ENCODE measurements around the gene MEOX1.
A peak's percentile ranks its signal among the peaks of the same experiment; 100 is the strongest.
"Not testable (repeated sequence)": the region's sequence is repeated elsewhere in the genome, so short reads cannot be mapped to it uniquely, and the experiment has no call there.

MEOX1 gene

GRCh38 chr17:43690624-43691316 lies 29.0 kb upstream of the MEOX1 start:
- Histone ChIP-seq H2BK5ac (ENCODE audit: low read length) (no peak overlapping the region), H2BK120ac (ENCODE audit: low read depth, low read length) (no peak overlapping the region), H2AFZ (ENCODE audit: low read length) (no peak overlapping the region), H3K27ac (replicated peaks; ENCODE audit: low read length) (no peak overlapping the region), H2BK12ac (ENCODE audit: low read length) (no peak overlapping the region), H2AK5ac (ENCODE audit: low read depth, low read length) (no peak overlapping the region), H3K4me1 (ENCODE audit: control insufficient read depth in 2 of 2, insufficient read depth in 1 of 2, low read depth in 1 of 2, low read length in 2 of 2) (peaks cover 4 to 7% of the 10 kb centered on the region in 2 donors), H3K4me3 (ENCODE audit: low read length in 2 of 2) (no peak overlapping the region), H3K9ac (ENCODE audit: low read depth, low read length, poor library complexity) (no peak overlapping the region), H3K14ac (ENCODE audit: low read length) (no peak overlapping the region), H3K23ac (ENCODE audit: low read depth, low read length, poor library complexity) (no peak overlapping the region), H3K79me1 (ENCODE audit: low read depth, low read length) (no peaks in the 10 kb centered on the region), H3K18ac (ENCODE audit: low read length) (peak overlapping the region; percentile 66), H3K9me3 (replicated peaks in 1 of 2; ENCODE audit: control insufficient read depth in 2 of 2, insufficient read depth in 1 of 2, low read depth in 1 of 2, low read length in 2 of 2) (no peaks in the 10 kb centered on the region), H2BK15ac (ENCODE audit: low read length) (peak overlapping the region; percentile 0), H3K4ac (ENCODE audit: low read length) (no peak overlapping the region), H3K36me3 (replicated peaks in 1 of 2; ENCODE audit: control insufficient read depth in 2 of 2, insufficient read depth in 2 of 2, low read length in 2 of 2) (no peaks in the 10 kb centered on the region), H3K27me3 (ENCODE audit: control insufficient read depth in 3 of 3, insufficient read depth in 3 of 3, low read depth in 1 of 3, low read length in 3 of 3) (peaks cover 0 to 22% (median 0%) of the 10 kb centered on the region in 3 experiments), H4K91ac (ENCODE audit: low read depth, low read length, poor library complexity) (no peak overlapping the region), H3K4me2 (ENCODE audit: insufficient read depth, low read length, poor library complexity, severe bottlenecking) (no peak overlapping the region), H4K8ac (ENCODE audit: low read depth, low read length) (no peak overlapping the region)
- DNase-seq (ENCODE audit: low spot score): no peak
- WGBS, 2 donors (ENCODE audit: extremely low coverage in 2 of 2, insufficient read length in 2 of 2, insufficient replicate concordance in 1 of 2): no CpG with 5 or more reads among the region's 9 CpGs

- no peak overlapping the region for H3K14ac ChIP-seq (ENCODE audit: low read length)
- H3K9me3 ChIP-seq (replicated peaks in 1 of 2; ENCODE audit: control insufficient read depth in 2 of 2, insufficient read depth in 1 of 2, low read depth in 1 of 2, low read length in 2 of 2): no peaks in the 10 kb centered on the region
- no peak overlapping the region for H3K9ac ChIP-seq (ENCODE audit: low read depth, low read length, poor library complexity)
- H4K91ac ChIP-seq (ENCODE audit: low read depth, low read length, poor library complexity): no peak overlapping the region
- no peak overlapping the region for H2BK5ac ChIP-seq (ENCODE audit: low read length)
- H3K23ac ChIP-seq (ENCODE audit: low read depth, low read length, poor library complexity): no peak overlapping the region
- H3K18ac ChIP-seq (ENCODE audit: low read length): no peak overlapping the region
- no peak overlapping the region for H3K4me2 ChIP-seq (ENCODE audit: insufficient read depth, low read length, poor library complexity, severe bottlenecking)
- no CpG with 5 or more reads among the region's 6 CpGs for WGBS, 2 donors (ENCODE audit: extremely low coverage in 2 of 2, insufficient read length in 2 of 2, insufficient replicate concordance in 1 of 2)
- H2BK15ac ChIP-seq (ENCODE audit: low read length): no peak overlapping the region
- H3K4me3 ChIP-seq (ENCODE audit: low read length in 2 of 2): no peak overlapping the region
- H3K79me1 ChIP-seq (ENCODE audit: low read depth, low read length): no peaks in the 10 kb centered on the region
- no peak overlapping the region for H2BK120ac ChIP-seq (ENCODE audit: low read depth, low read length)
- no peak overlapping the region for H3K4ac ChIP-seq (ENCODE audit: low read length)
- DNase-seq (ENCODE audit: low spot score): no peak
- no peak overlapping the region for H2AFZ ChIP-seq (ENCODE audit: low read length)
- no peaks in the 10 kb centered on the region for H3K36me3 ChIP-seq (replicated peaks in 1 of 2; ENCODE audit: control insufficient read depth in 2 of 2, insufficient read depth in 2 of 2, low read length in 2 of 2)
- H2AK5ac ChIP-seq (ENCODE audit: low read depth, low read length): no peak overlapping the region
- no peak overlapping the region for H4K8ac ChIP-seq (ENCODE audit: low read depth, low read length)
- peaks cover 0 to 22% (median 2%) of the 10 kb centered on the region in 3 experiments for H3K27me3 ChIP-seq (ENCODE audit: control insufficient read depth in 3 of 3, insufficient read depth in 3 of 3, low read depth in 1 of 3, low read length in 3 of 3)
- H3K27ac ChIP-seq (replicated peaks; ENCODE audit: low read length): no peak overlapping the region
- H3K4me1 ChIP-seq (ENCODE audit: control insufficient read depth in 2 of 2, insufficient read depth in 1 of 2, low read depth in 1 of 2, low read length in 2 of 2): peaks cover 4% of the 10 kb centered on the region in 2 donors
- no peak overlapping the region for H2BK12ac ChIP-seq (ENCODE audit: low read length)
These were observed 28.1 kb upstream of the MEOX1 start for GRCh38 chr17:43689814-43690213.

- no peak overlapping the region for H3K4me3 ChIP-seq (ENCODE audit: low read length in 2 of 2)
- no CpG with 5 or more reads among the region's 3 CpGs for WGBS, 2 donors (ENCODE audit: extremely low coverage in 2 of 2, insufficient read length in 2 of 2, insufficient replicate concordance in 1 of 2)
- no peak overlapping the region for H3K4me2 ChIP-seq (ENCODE audit: insufficient read depth, low read length, poor library complexity, severe bottlenecking)
- no peak overlapping the region for H3K23ac ChIP-seq (ENCODE audit: low read depth, low read length, poor library complexity)
- H3K9me3 ChIP-seq (replicated peaks in 1 of 2; ENCODE audit: control insufficient read depth in 2 of 2, insufficient read depth in 1 of 2, low read depth in 1 of 2, low read length in 2 of 2): no peaks in the 10 kb centered on the region
- no peaks in the 10 kb centered on the region for H3K79me1 ChIP-seq (ENCODE audit: low read depth, low read length)
- H2BK120ac ChIP-seq (ENCODE audit: low read depth, low read length): no peak overlapping the region
- no peaks in the 10 kb centered on the region for H3K36me3 ChIP-seq (replicated peaks in 1 of 2; ENCODE audit: control insufficient read depth in 2 of 2, insufficient read depth in 2 of 2, low read length in 2 of 2)
- no peak overlapping the region for H2AFZ ChIP-seq (ENCODE audit: low read length)
- no peak overlapping the region for H4K8ac ChIP-seq (ENCODE audit: low read depth, low read length)
- no peak overlapping the region for H3K14ac ChIP-seq (ENCODE audit: low read length)
- H3K27ac ChIP-seq (replicated peaks; ENCODE audit: low read length): no peak overlapping the region
- H2AK5ac ChIP-seq (ENCODE audit: low read depth, low read length): no peak overlapping the region
- H4K91ac ChIP-seq (ENCODE audit: low read depth, low read length, poor library complexity): no peak overlapping the region
- H2BK12ac ChIP-seq (ENCODE audit: low read length): no peak overlapping the region
- no peak overlapping the region for H3K9ac ChIP-seq (ENCODE audit: low read depth, low read length, poor library complexity)
- peaks cover 0 to 23% (median 2%) of the 10 kb centered on the region in 3 experiments for H3K27me3 ChIP-seq (ENCODE audit: control insufficient read depth in 3 of 3, insufficient read depth in 3 of 3, low read depth in 1 of 3, low read length in 3 of 3)
- peaks cover 0 to 4% of the 10 kb centered on the region in 2 donors for H3K4me1 ChIP-seq (ENCODE audit: control insufficient read depth in 2 of 2, insufficient read depth in 1 of 2, low read depth in 1 of 2, low read length in 2 of 2)
- no peak for DNase-seq (ENCODE audit: low spot score)
- H2BK5ac ChIP-seq (ENCODE audit: low read length): no peak overlapping the region
- no peak overlapping the region for H3K4ac ChIP-seq (ENCODE audit: low read length)
- H2BK15ac ChIP-seq (ENCODE audit: low read length): no peak overlapping the region
- no peak overlapping the region for H3K18ac ChIP-seq (ENCODE audit: low read length)
These were observed 27.4 kb upstream of the MEOX1 start for GRCh38 chr17:43689131-43689530.

- DNase-seq (ENCODE audit: low spot score); H3K23ac ChIP-seq (ENCODE audit: low read depth, low read length, poor library complexity); H3K4me3 ChIP-seq (ENCODE audit: low read length in 2 of 2); H3K4me1 ChIP-seq (ENCODE audit: control insufficient read depth in 2 of 2, insufficient read depth in 1 of 2, low read depth in 1 of 2, low read length in 2 of 2); H2BK120ac ChIP-seq (ENCODE audit: low read depth, low read length); H2AFZ ChIP-seq (ENCODE audit: low read length); H2BK15ac ChIP-seq (ENCODE audit: low read length); H2BK12ac ChIP-seq (ENCODE audit: low read length); H3K4me2 ChIP-seq (ENCODE audit: insufficient read depth, low read length, poor library complexity, severe bottlenecking); H4K8ac ChIP-seq (ENCODE audit: low read depth, low read length); H3K36me3 ChIP-seq (replicated peaks in 1 of 2; ENCODE audit: control insufficient read depth in 2 of 2, insufficient read depth in 2 of 2, low read length in 2 of 2); H2AK5ac ChIP-seq (ENCODE audit: low read depth, low read length); H4K91ac ChIP-seq (ENCODE audit: low read depth, low read length, poor library complexity); H3K27ac ChIP-seq (replicated peaks; ENCODE audit: low read length); H3K14ac ChIP-seq (ENCODE audit: low read length); H3K9ac ChIP-seq (ENCODE audit: low read depth, low read length, poor library complexity); H3K9me3 ChIP-seq (replicated peaks in 1 of 2; ENCODE audit: control insufficient read depth in 2 of 2, insufficient read depth in 1 of 2, low read depth in 1 of 2, low read length in 2 of 2); H3K4ac ChIP-seq (ENCODE audit: low read length); H2BK5ac ChIP-seq (ENCODE audit: low read length); H3K79me1 ChIP-seq (ENCODE audit: low read depth, low read length); H3K18ac ChIP-seq (ENCODE audit: low read length): not testable (repeated sequence)
- no CpG with 5 or more reads among the region's 9 CpGs for WGBS, 2 donors (ENCODE audit: extremely low coverage in 2 of 2, insufficient read length in 2 of 2, insufficient replicate concordance in 1 of 2)
- peaks cover 0 to 33% (median 2%) of the 10 kb centered on the region in 3 experiments for H3K27me3 ChIP-seq (ENCODE audit: control insufficient read depth in 3 of 3, insufficient read depth in 3 of 3, low read depth in 1 of 3, low read length in 3 of 3)
These were observed 25.2 kb upstream of the MEOX1 start for GRCh38 chr17:43686957-43687356.

Measured in neuronal stem cell (in vitro differentiated cells).